NCI-H1930 (cell line): ENCODE results near the gene TAF15.

Source experiments
- DNase-seq, 2 experiments: peaks; one replicate each; lab custom pipeline; 2025; lab: John Stamatoyannopoulos, UW

The TAF15 gene

GRCh38 chr17:35821308-35821707 is 12.0 kb downstream of the TAF15 start:
- no peak for DNase-seq

GRCh38 chr17:35825206-35825605 is 15.9 kb downstream of the TAF15 start:
- no peak for DNase-seq

GRCh38 chr17:35841101-35841500 is 31.8 kb downstream of the TAF15 start:
- DNase-seq, result no peak

GRCh38 chr17:35841505-35841904 is 32.2 kb downstream of the TAF15 start:
- DNase-seq, result no peak

GRCh38 chr17:35842239-35842638 is 33.0 kb downstream of the TAF15 start:
- no peak for DNase-seq

GRCh38 chr17:35843698-35844097 is 34.4 kb downstream of the TAF15 start:
- no peak for DNase-seq

GRCh38 chr17:35844547-35844946 is 35.3 kb downstream of the TAF15 start:
- DNase-seq, result no peak

GRCh38 chr17:35846055-35846809 is 36.9 kb downstream of the TAF15 start:
- DNase-seq, result no peak

GRCh38 chr17:35847006-35847405 is 37.7 kb downstream of the TAF15 start:
- no peak for DNase-seq

- no peak for DNase-seq
Observed at GRCh38 chr17:35847633-35848373, 38.5 kb downstream of the TAF15 start.

- DNase-seq, result peak in 1 of 2 experiments; percentile 26
Observed at GRCh38 chr17:35849469-35850348, 40.4 kb downstream of the TAF15 start.

GRCh38 chr17:35855965-35856364 is 46.7 kb downstream of the TAF15 start:
- DNase-seq, result no peak

GRCh38 chr17:35856603-35857002 is 47.3 kb downstream of the TAF15 start:
- DNase-seq, result no peak

GRCh38 chr17:35864853-35865252 is 55.6 kb downstream of the TAF15 start:
- DNase-seq, result no peak

- no peak for DNase-seq
Observed at GRCh38 chr17:35865412-35866340, 56.4 kb downstream of the TAF15 start.

GRCh38 chr17:35866341-35866950 is 57.2 kb downstream of the TAF15 start:
- no peak for DNase-seq

- no peak for DNase-seq
Observed at GRCh38 chr17:35867574-35867973, 58.3 kb downstream of the TAF15 start.

- no peak for DNase-seq
Observed at GRCh38 chr17:35868737-35869136, 59.5 kb downstream of the TAF15 start, which contains the start of gene HEATR9. TSS of gene HEATR9 (minus strand) at chr17:35868891. CDS start at chr17:35868742, 149 bp downstream.

GRCh38 chr17:35870906-35871819 is 61.9 kb downstream of the TAF15 start:
- no peak for DNase-seq
